Activated T-cell treated with anti-CD3 and anti-CD28 coated beads, Interleukin-2, amount 50 U/mL, for 4 hours (primary cell): ENCODE results near the gene SIK3. TPM values are rescaled to one million over a fixed set of nuclear protein-coding genes. Genes with fewer than 3 reads are reported as not detected.

ENCODE experiments used
- ATAC-seq, 2 donors: fragments of 200-7000 bp; cut with Tn5 transposase; one replicate each; pipeline ENCODE4 v1.10.0; 2021
- DNase-seq: peaks from one replicate; pipeline ENCODE4 v3.0.0-alpha.2; 2020
- H3K27me3 Mint-ChIP-seq: one replicate; pipeline ENCODE4 v1.8.0; 2021; ENCODE audit warnings: low read depth, mixed read lengths
- H3K36me3 Mint-ChIP-seq: one replicate; pipeline ENCODE4 v1.8.0; 2022; ENCODE audit warnings: mixed read lengths; ENCODE audit not compliant: insufficient read depth
- H3K4me1 Mint-ChIP-seq: one replicate; pipeline ENCODE4 v1.8.0; 2021; ENCODE audit warnings: low read depth, mixed read lengths
- H3K4me3 Mint-ChIP-seq: one replicate; pipeline ENCODE4 v1.8.0; 2021; ENCODE audit warnings: mild to moderate bottlenecking, moderate library complexity, mixed read lengths
- H3K9me3 Mint-ChIP-seq: one replicate; pipeline ENCODE4 v1.8.0; 2021; ENCODE audit warnings: mixed read lengths
- total RNA-seq, 3 donors: library from RNA; stranded (reverse); gene quantifications; one replicate each; pipeline ENCODE4 v1.2.1, GENCODE V29; 2021

SIK3 gene
- total RNA-seq, 3 donors from 2014 or later: 28.7 to 48.8 (median 36.5) TPM

DNA sequence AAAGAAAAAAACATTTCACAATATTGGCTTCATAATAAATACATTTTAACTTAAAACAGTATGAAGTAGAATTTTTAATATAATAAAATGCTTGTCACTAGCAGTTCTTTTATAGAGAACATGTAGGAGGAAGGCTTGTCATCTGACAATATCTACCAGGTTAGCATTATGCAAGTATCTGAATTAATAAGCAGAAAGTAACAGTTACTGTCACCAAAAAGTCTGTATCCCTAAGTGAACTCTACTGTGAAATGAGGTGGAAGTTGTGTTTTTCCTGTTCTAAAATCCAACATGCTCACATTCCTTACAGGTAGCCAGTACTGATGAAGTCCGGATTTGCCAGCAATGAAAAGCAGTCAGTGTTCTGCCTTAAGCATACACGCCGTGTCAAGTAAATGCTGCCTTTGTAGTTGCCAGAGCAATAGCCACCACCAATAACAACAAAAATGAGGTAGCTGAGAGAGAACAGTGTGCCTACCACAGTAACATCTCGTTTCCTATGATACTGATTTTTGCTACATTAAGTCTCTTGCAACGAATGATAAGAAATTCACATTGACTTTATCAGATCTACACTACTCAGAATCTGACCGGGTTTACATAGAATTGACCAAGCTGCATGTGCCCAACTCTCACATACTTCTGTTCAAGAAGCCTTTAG, 95.5 kb downstream of the SIK3 start:
- Mint-ChIP-seq H3K4me3 (no peak overlapping the region), H3K9me3 (no peaks in the 10 kb centered on the region), H3K36me3 (peaks cover 12% of the 10 kb centered on the region), H3K27me3 (no peaks in the 10 kb centered on the region), H3K4me1 (peaks cover 74% of the 10 kb centered on the region)
- ATAC-seq (peak; percentile 81 to 82), DNase-seq (no peak)

DNA sequence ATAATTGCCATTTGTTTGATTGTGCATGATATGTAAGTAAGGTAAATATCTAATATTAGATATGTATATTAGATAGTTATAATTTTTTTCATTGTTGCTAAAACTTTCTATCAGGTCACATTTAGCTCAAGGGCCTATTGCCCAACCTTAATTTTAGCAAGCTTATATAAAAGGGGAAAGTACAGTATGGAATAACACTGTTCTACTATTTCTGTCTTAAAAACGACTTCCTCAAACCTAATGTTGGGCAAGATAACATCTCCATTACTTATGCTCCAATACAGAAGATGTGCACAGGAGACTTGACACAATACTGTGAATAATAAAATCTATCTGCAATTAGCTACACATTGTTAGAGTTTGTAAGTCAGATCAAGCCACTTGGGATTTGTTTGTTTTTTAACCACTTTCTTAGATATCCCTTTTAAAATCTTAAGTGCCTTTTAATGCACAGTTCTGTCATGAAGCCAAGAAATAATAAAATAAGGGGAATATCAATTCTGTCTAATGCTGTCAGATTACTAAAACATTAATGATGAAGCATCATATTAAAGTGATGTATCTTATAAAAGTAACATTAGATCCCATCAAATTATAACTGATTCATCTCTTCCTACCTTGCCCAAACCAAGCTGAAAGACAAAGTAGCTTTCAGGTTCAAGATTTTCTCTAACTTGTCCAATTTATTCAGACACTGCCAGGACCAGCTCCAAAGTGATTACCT, 98.1 kb downstream of the SIK3 start:
- no peak for ATAC-seq
- DNase-seq: no peak
- peaks cover 63% of the 10 kb centered on the region for H3K4me1 Mint-ChIP-seq
- H3K9me3 Mint-ChIP-seq: no peaks in the 10 kb centered on the region
- H3K4me3 Mint-ChIP-seq: no peak overlapping the region
- H3K36me3 Mint-ChIP-seq: peaks cover 14% of the 10 kb centered on the region
- H3K27me3 Mint-ChIP-seq: no peaks in the 10 kb centered on the region

DNA sequence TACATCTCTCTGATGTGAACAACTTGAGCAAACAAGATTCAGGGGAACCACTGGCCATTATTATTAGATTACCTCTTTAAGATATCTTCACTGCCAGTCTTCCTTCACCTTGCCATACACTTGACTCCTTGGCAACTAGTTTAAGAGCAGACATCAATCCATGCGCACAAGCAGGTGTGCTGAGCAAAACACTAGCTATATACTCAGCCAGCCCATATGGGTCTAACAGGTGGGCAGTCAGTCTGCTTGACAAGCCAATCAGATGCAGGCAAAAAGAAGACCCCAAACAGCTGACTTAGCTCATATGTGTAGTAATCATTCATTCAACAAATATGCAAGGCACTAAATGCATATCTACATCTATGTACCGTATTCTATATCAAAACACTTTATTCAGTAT, 101.2 kb downstream of the SIK3 start:
- no peaks in the 10 kb centered on the region for H3K9me3 Mint-ChIP-seq
- no peaks in the 10 kb centered on the region for H3K27me3 Mint-ChIP-seq
- peaks cover 60% of the 10 kb centered on the region for H3K4me1 Mint-ChIP-seq
- no peak for DNase-seq
- no peak overlapping the region for H3K4me3 Mint-ChIP-seq
- ATAC-seq: no peak
- H3K36me3 Mint-ChIP-seq: peaks cover 11% of the 10 kb centered on the region

DNA sequence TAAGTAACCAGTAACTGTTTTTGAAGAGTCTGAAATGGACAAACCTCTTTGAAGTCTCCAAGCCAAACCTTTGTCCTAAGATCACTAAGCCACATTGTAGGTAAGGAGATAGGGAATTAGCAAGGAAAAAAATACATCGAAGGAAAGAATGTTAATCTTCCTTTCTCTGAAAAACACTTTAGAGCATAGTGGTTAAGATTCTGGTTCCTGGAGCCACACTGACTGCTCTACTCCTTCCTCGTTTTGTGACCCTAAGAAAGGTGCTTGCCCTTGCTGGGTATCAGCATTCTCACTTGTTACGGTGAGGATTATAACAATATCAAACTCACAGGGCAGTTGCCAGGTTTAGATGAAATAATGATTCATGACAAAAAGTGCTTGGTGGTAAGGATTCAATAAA, 104.0 kb downstream of the SIK3 start:
- Mint-ChIP-seq H3K4me1 (peaks cover 59% of the 10 kb centered on the region), H3K36me3 (peaks cover 4% of the 10 kb centered on the region), H3K4me3 (no peak overlapping the region), H3K27me3 (no peaks in the 10 kb centered on the region), H3K9me3 (no peaks in the 10 kb centered on the region)
- no peak for ATAC-seq
- DNase-seq: no peak

DNA sequence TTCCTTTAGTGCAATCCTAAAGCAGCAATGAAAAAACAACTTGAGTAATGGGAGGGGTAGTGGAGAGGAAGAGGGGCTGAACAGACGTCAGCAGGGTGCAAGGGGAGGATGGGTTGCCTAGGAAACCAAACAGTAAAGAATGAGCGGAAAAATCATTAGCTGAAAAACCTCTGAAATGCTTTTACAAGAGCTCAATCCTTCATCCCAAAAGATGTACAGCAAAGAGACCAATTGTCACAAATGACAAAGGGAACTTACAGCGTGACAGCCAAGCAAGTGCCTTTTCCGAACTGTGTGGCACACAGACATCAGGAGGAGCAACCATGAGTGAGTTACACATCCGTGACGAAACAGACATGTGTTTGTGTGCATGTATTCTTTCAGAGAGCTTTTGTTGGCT, 104.6 kb downstream of the SIK3 start:
- H3K4me3 Mint-ChIP-seq: peak overlapping the region; percentile 40
- peaks cover 61% of the 10 kb centered on the region for H3K4me1 Mint-ChIP-seq
- ATAC-seq (no peak), DNase-seq (no peak)
- H3K36me3 Mint-ChIP-seq: peaks cover 7% of the 10 kb centered on the region
- H3K9me3 Mint-ChIP-seq: no peaks in the 10 kb centered on the region
- no peaks in the 10 kb centered on the region for H3K27me3 Mint-ChIP-seq

- ATAC-seq (no peak), DNase-seq (no peak)
- peaks cover 71% of the 10 kb centered on the region for H3K4me1 Mint-ChIP-seq
- H3K36me3 Mint-ChIP-seq: peaks cover 7% of the 10 kb centered on the region
- H3K9me3 Mint-ChIP-seq: no peaks in the 10 kb centered on the region
- no peaks in the 10 kb centered on the region for H3K27me3 Mint-ChIP-seq
- H3K4me3 Mint-ChIP-seq: no peak overlapping the region
These were observed 106.7 kb downstream of the SIK3 start for GRCh38 chr11:116991491-116991890.

DNA sequence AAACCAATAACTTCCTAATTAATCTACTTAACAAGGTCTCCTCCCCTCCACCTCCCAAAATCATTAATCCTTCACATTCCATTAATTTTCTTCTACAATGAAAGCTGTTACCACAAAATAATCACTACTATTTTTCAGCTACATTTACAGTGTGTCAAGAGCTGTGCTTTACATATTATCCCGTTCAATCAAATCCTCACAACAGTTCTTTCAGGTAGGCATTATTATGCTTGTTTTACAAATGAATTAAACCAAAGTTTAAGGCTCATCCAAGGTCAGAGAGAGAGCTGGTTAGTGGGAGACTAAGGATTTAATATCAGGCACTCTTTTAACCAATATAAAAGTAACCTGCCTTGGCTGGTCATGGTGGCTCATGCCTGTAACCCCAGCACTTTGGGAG, 107.4 kb downstream of the SIK3 start:
- DNase-seq (no peak), ATAC-seq (no peak)
- Mint-ChIP-seq H3K4me3 (no peak overlapping the region), H3K27me3 (no peaks in the 10 kb centered on the region), H3K9me3 (no peaks in the 10 kb centered on the region), H3K36me3 (peaks cover 7% of the 10 kb centered on the region), H3K4me1 (peaks cover 77% of the 10 kb centered on the region)

DNA sequence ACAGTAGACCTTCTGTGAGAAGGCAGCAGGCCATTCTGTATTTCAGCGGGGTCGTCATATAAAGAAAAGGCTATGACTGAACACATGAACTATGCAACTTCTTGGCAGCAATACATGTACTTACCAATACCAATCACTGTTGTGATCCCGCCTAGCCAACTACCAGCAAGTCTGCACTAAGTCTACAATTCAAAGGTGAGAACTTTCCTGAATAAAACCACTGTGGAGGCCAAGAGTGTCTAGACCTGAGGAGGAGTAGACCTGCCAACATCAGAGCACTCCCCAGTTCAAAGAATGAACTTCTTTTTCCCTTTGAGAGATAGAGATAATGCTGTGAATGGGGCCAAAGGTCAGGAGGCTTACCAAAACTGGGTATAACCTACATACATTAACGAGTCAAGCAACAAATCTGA, 108.2 kb downstream of the SIK3 start:
- Mint-ChIP-seq H3K27me3 (no peaks in the 10 kb centered on the region), H3K9me3 (no peaks in the 10 kb centered on the region), H3K36me3 (peaks cover 5% of the 10 kb centered on the region), H3K4me1 (peaks cover 76% of the 10 kb centered on the region), H3K4me3 (no peak overlapping the region)
- no peak for ATAC-seq
- DNase-seq: no peak

DNA sequence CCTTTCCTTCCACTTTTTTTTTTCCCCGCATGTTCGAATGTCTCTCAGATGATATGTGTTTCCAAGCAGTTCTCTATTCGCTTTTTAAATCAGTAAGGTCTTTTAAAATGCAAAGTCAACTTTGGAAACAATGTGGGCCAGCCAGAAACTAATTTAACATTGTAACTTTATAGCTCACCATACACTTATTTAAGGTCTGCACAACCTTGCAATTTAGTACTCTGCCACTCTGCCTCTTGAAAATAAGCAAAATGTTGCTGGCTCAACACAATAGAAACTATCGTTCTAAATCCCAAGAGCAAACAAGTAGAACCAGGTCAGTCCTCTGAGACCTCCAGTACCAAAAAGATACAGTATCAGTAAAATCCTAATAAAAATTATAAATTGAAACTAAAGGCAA, 109.0 kb downstream of the SIK3 start:
- DNase-seq (no peak), ATAC-seq (no peak)
- H3K4me3 Mint-ChIP-seq: no peak overlapping the region
- H3K4me1 Mint-ChIP-seq: peaks cover 78% of the 10 kb centered on the region
- no peaks in the 10 kb centered on the region for H3K9me3 Mint-ChIP-seq
- no peaks in the 10 kb centered on the region for H3K27me3 Mint-ChIP-seq
- peaks cover 6% of the 10 kb centered on the region for H3K36me3 Mint-ChIP-seq

DNA sequence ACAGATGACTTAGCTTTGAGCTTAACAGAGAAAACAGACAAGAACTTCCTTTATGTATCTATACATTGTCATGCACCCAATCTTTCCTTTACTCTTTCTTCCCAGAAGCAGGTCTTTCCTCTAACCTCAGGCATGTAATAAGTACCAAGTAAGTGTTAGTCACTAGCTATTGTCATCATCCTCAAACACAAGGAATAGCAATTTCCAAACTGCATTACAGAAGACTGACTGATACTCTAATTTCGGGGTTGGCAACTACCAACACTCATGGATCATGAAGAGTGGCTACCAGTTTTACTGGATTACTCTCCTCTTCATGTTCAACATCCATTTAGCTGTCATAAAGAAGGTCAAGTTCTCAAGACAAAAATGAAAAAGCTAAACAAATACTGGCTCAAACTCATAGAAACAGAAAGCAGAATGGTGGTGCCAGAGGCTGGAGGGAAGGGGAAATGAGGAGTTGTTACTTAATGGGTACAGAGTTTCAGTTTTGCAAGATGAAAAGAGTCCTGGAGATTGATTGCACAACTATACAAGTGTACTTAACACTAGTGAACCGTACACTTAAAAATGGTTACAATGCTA, 111.6 kb downstream of the SIK3 start:
- Mint-ChIP-seq H3K27me3 (no peaks in the 10 kb centered on the region), H3K9me3 (no peaks in the 10 kb centered on the region), H3K4me1 (peaks cover 72% of the 10 kb centered on the region), H3K36me3 (peaks cover 6% of the 10 kb centered on the region), H3K4me3 (no peak overlapping the region)
- ATAC-seq: peak; percentile 83 to 89
- DNase-seq: no peak

DNA sequence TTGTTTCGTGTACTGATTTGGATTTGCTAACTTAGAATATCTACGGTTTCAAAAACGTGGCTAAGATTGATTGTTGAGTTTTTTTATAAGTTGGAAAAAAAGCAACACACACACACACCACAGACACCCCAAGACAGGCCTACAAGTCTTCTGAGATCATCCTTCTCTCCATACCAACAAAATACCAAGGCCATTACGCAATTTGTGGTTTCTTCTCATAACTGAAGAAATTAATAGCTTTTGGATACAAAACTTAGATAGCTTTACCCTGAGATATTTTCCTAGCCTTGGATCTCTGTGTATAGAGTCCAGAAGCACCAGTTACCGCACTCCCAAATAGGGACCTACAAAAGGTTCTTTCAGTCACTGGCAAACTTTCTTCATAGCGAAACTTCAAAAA, 113.6 kb downstream of the SIK3 start:
- peaks cover 76% of the 10 kb centered on the region for H3K4me1 Mint-ChIP-seq
- H3K4me3 Mint-ChIP-seq: no peak overlapping the region
- no peaks in the 10 kb centered on the region for H3K27me3 Mint-ChIP-seq
- DNase-seq: no peak
- H3K36me3 Mint-ChIP-seq: peaks cover 4% of the 10 kb centered on the region
- no peaks in the 10 kb centered on the region for H3K9me3 Mint-ChIP-seq
- ATAC-seq: no peak

- H3K4me3 Mint-ChIP-seq: no peak overlapping the region
- no peaks in the 10 kb centered on the region for H3K9me3 Mint-ChIP-seq
- peaks cover 4% of the 10 kb centered on the region for H3K36me3 Mint-ChIP-seq
- H3K27me3 Mint-ChIP-seq: no peaks in the 10 kb centered on the region
- ATAC-seq: no peak
- peaks cover 76% of the 10 kb centered on the region for H3K4me1 Mint-ChIP-seq
- DNase-seq: no peak
These were observed 114.0 kb downstream of the SIK3 start for GRCh38 chr11:116984186-116984585.

DNA sequence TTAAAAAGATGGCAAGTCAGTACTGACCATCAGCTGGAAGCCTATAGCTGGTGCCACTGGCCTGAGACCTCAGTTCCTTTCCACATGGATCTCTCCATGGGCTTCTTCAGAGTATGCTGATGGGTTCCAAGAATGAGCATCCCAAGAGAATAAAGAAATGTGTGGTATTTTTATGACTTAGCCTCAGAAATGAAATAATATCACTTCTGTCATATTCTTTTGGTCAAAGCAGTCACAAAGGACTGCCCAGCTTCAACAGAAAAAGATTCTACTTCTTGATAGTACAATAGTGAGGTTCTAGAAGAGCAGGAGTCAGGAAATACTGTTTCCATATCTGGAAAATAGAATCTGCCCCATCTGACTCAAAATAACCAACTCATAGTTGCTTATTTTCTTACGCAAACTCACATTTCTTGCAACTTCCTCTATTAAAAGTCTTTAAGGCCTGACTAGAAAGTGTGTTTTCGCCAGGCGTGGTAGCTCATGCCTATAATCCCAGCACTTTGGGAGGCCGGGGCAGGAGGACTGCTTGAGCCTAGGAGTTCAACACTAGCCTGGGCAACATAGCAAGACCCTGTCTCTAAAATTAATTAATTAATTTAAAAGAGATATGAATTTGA, 116.9 kb downstream of the SIK3 start:
- peaks cover 7% of the 10 kb centered on the region for H3K36me3 Mint-ChIP-seq
- DNase-seq (no peak), ATAC-seq (no peak)
- H3K4me3 Mint-ChIP-seq: no peak overlapping the region
- H3K4me1 Mint-ChIP-seq: peaks cover 68% of the 10 kb centered on the region
- H3K27me3 Mint-ChIP-seq: no peaks in the 10 kb centered on the region
- H3K9me3 Mint-ChIP-seq: no peaks in the 10 kb centered on the region

- H3K9me3 Mint-ChIP-seq: no peaks in the 10 kb centered on the region
- peak overlapping the region; percentile 3 for H3K4me3 Mint-ChIP-seq
- H3K36me3 Mint-ChIP-seq: peaks cover 10% of the 10 kb centered on the region
- no peak for DNase-seq
- peaks cover 59% of the 10 kb centered on the region for H3K4me1 Mint-ChIP-seq
- no peaks in the 10 kb centered on the region for H3K27me3 Mint-ChIP-seq
- ATAC-seq: peak; percentile 70 to 74
These were observed 118.0 kb downstream of the SIK3 start for GRCh38 chr11:116980136-116980793.
